Peyer's patch (tissue), 4 donors: Measurements from ENCODE around the gene GALNS.

Source experiments
- CTCF ChIP-seq, 6 experiments: fragments of 450-650 bp in 4 of 6; fragments of 200-600 bp in 2 of 6; sonication (generic) in 1 of 6; IDR thresholded peaks; one replicate each; pipeline ENCODE4 v1.5.1; 2017 to 2019; ENCODE audit warnings: antibody characterized with exemption in 6 of 6, mild to moderate bottlenecking in 3 of 6, moderate library complexity in 1 of 6
- POLR2A ChIP-seq, 2 donors: fragments of 450-650 bp; IDR thresholded peaks; one replicate each; pipeline ENCODE4 v1.5.1; 2017; ENCODE audit warnings: antibody characterized with exemption in 2 of 2, mild to moderate bottlenecking in 2 of 2, moderate library complexity in 2 of 2

GRCh38 chr16:88784074-88784855 lies 72.5 kb downstream of the GALNS start:
- TF ChIP-seq CTCF (IDR thresholded peaks at IDR 0.05) = peak; percentile 37 to 70 (median 52)
- no peak for TF ChIP-seq POLR2A (IDR thresholded peaks at IDR 0.05)
